ENCODE measurements around the gene SLC35B2. TPM values are rescaled to one million over a fixed set of nuclear protein-coding genes. Genes with fewer than 3 reads are reported as not detected.
A peak's percentile ranks its signal among the peaks of the same experiment; 100 is the strongest.

SLC35B2 gene
- total and polyA plus RNA-seq, 10 donors: 17.6 to 30.4 (median 24.0) TPM

GRCh38 chr6:44256775-44257024, 628 bp downstream of the SLC35B2 start:
- no peaks in the 10 kb centered on the region for H3K27me3 ChIP-seq (replicated peaks in 1 of 7)
- 1 to 3% (median 1%) methylated on average over 10 to 12 of the region's 12 CpGs for WGBS, 5 donors
- TF ChIP-seq POLR2AphosphoS5 (IDR thresholded peaks at IDR 0.05): no peak
- TF ChIP-seq CTCF (IDR thresholded peaks at IDR 0.05 in 8 of 11, conservative IDR thresholded peaks at IDR 0.05 in 3 of 11): peak in 1 of 11 experiments; percentile 5
- TF ChIP-seq POLR2A (IDR thresholded peaks at IDR 0.05): no peak
- H3K9me3 ChIP-seq: no peaks in the 10 kb centered on the region
- intact Hi-C loops (cut with DNase I; ENCODE audit: low total_unique reads): no loop called here
- DNase-seq: no peak
- peaks cover 29 to 98% (median 84%) of the 10 kb centered on the region in 6 donors for H3K4me1 ChIP-seq
- peak overlapping the region; percentile 78 to 98 (median 88) for H3K4me3 ChIP-seq
- H3K36me3 ChIP-seq: peaks cover 7 to 81% (median 70%) of the 10 kb centered on the region in 6 donors
- peak overlapping the region; percentile 91 to 98 (median 94) for H3K27ac ChIP-seq

DNA sequence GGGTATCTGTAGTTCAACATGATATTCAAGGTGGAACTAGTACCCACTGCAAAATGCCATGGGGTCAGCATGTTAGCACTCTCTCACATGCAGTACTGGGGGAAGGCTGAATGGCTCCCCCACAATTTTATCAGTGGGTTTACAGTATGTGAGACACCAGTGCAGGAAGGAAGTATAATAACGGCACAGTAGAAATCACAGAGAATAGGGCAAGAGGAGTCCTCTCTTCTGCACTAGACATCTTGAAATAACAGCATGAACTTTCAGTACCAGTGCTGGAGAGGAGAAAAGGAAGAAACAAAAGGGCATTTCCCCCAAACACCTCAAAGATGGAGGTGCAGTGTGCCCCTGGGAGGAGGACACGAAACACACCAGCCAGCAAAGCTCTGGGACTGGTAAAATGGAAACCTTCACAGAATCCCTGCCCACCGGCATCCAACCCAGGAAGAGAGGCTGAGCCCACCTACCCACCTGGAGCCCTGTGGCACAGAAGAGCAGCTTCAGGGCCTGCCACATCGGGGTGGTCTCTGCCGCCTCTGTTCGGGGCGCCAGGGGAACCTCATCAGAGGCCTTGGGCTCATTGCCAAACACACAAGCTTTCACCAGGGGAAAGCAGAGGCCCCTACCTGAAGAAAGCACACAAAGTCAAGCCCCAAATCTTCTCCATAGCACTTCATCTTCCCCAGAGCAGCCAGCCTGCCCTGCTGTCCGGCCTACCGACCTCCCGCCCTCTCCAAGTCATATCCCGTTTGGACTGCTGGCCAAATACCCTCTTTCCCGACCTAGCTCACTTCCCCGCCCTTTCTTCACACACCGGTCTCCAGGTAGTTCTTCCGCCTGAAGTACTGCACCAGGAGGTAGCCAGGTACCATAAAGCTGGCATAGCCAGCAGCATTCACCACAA, 1.2 kb downstream of the SLC35B2 start:
- 22 to 31% (median 26%) methylated on average over 14 to 15 of the region's 15 CpGs for WGBS, 5 donors

GRCh38 chr6:44255105-44255808, 2.1 kb downstream of the SLC35B2 start:
- DNase-seq: peak; percentile 72
- TF ChIP-seq POLR2AphosphoS5 (IDR thresholded peaks at IDR 0.05) (peak; percentile 46 to 55 (median 50)), CTCF (IDR thresholded peaks at IDR 0.05 in 8 of 11, conservative IDR thresholded peaks at IDR 0.05 in 3 of 11) (no peak)
- peak overlapping the region in 1 of 8 donors; percentile 98 for H3K4me3 ChIP-seq
- no peaks in the 10 kb centered on the region for H3K9me3 ChIP-seq
- peaks cover 7 to 82% (median 75%) of the 10 kb centered on the region in 6 donors for H3K36me3 ChIP-seq
- peak overlapping the region in 6 of 8 donors; percentile 91 to 98 (median 96) for H3K27ac ChIP-seq
- intact Hi-C loops (cut with DNase I; ENCODE audit: low total_unique reads): no loop called here
- peaks cover 24 to 98% (median 82%) of the 10 kb centered on the region in 6 donors for H3K4me1 ChIP-seq
- no peaks in the 10 kb centered on the region for H3K27me3 ChIP-seq (replicated peaks in 1 of 7)
- 69 to 83% (median 72%) methylated on average over 15 to 16 of the region's 16 CpGs for WGBS, 5 donors

More for the DNA sequence above, 1.2 kb downstream of the SLC35B2 start:
- peak overlapping the region; percentile 78 to 98 (median 88) for H3K4me3 ChIP-seq
- no peak for TF ChIP-seq CTCF (IDR thresholded peaks at IDR 0.05 in 8 of 11, conservative IDR thresholded peaks at IDR 0.05 in 3 of 11)
- no peak for TF ChIP-seq POLR2AphosphoS5 (IDR thresholded peaks at IDR 0.05)
- TF ChIP-seq POLR2A (IDR thresholded peaks at IDR 0.05): no peak
- peak overlapping the region; percentile 91 to 98 (median 94) for H3K27ac ChIP-seq
- H3K36me3 ChIP-seq: peaks cover 5 to 81% (median 71%) of the 10 kb centered on the region in 6 donors
- no peaks in the 10 kb centered on the region for H3K9me3 ChIP-seq
- DNase-seq: peak; percentile 79
- no peaks in the 10 kb centered on the region for H3K27me3 ChIP-seq (replicated peaks in 1 of 7)
- peaks cover 23 to 98% (median 81%) of the 10 kb centered on the region in 6 donors for H3K4me1 ChIP-seq
- intact Hi-C loops (cut with DNase I; ENCODE audit: low total_unique reads): no loop called here

Data from spleen (tissue), 11 donors.